Esophagus (tissue), 2 donors: ENCODE data around the gene ANKIB1. TPM values are rescaled to one million over a fixed set of nuclear protein-coding genes. Genes with fewer than 3 reads are reported as not detected.
A peak's percentile ranks its signal among the peaks of the same experiment; 100 is the strongest.

Experiments
- H3K27ac ChIP-seq, 2 donors: one replicate each; pipeline ENCODE4 v1.5.1; 2013; ENCODE audit warnings: low read depth in 2 of 2, mild to moderate bottlenecking in 2 of 2, inconsistent platforms in 1 of 2, low read length in 1 of 2, moderate library complexity in 1 of 2
- H3K27me3 ChIP-seq, 2 donors: one replicate each; pipeline ENCODE4 v1.6.1; 2013; ENCODE audit warnings: low read length in 2 of 2, control low read depth in 1 of 2, mild to moderate bottlenecking in 1 of 2; ENCODE audit not compliant: insufficient read depth in 2 of 2, control insufficient read depth in 1 of 2
- H3K36me3 ChIP-seq, 2 donors: one replicate each; pipeline ENCODE4 v1.6.1; 2013; ENCODE audit warnings: low read length in 1 of 2; ENCODE audit not compliant: control insufficient read depth in 2 of 2, insufficient read depth in 2 of 2
- H3K4me1 ChIP-seq, 2 donors: one replicate each; pipeline ENCODE4 v1.6.1; 2013; ENCODE audit warnings: low read length in 1 of 2; ENCODE audit not compliant: control insufficient read depth in 2 of 2, insufficient read depth in 2 of 2
- H3K4me3 ChIP-seq, 2 donors: one replicate each; pipeline ENCODE4 v1.5.1; 2013; ENCODE audit warnings: low read length in 2 of 2, mild to moderate bottlenecking in 2 of 2, low read depth in 1 of 2, moderate library complexity in 1 of 2
- H3K9me3 ChIP-seq, 2 donors: one replicate each; pipeline ENCODE4 v1.6.1; 2013; ENCODE audit warnings: mild to moderate bottlenecking in 2 of 2, low read depth in 1 of 2, low read length in 1 of 2, moderate library complexity in 1 of 2; ENCODE audit not compliant: control insufficient read depth in 2 of 2, insufficient read depth in 1 of 2
- WGBS, 2 donors: extraction: QIAGEN DNeasy Blood & Tissue Kit; methylation state at CpG; one replicate each; pipeline ENCODE4 v1.1.7; 2013; 5-methylcytosine and 5-hydroxymethylcytosine counted together
- polyA plus RNA-seq, 2 donors: library from polyadenylated mRNA; stranded (reverse); fragments of 200-250 nt; gene quantifications; one replicate each; pipeline ENCODE4 v1.2.3, GENCODE V29; 2013
- donor health status: healthy with polysubstance abuse.
- donor health status: Bipolar disorder and iron deficiency.

ANKIB1 gene, protein sequence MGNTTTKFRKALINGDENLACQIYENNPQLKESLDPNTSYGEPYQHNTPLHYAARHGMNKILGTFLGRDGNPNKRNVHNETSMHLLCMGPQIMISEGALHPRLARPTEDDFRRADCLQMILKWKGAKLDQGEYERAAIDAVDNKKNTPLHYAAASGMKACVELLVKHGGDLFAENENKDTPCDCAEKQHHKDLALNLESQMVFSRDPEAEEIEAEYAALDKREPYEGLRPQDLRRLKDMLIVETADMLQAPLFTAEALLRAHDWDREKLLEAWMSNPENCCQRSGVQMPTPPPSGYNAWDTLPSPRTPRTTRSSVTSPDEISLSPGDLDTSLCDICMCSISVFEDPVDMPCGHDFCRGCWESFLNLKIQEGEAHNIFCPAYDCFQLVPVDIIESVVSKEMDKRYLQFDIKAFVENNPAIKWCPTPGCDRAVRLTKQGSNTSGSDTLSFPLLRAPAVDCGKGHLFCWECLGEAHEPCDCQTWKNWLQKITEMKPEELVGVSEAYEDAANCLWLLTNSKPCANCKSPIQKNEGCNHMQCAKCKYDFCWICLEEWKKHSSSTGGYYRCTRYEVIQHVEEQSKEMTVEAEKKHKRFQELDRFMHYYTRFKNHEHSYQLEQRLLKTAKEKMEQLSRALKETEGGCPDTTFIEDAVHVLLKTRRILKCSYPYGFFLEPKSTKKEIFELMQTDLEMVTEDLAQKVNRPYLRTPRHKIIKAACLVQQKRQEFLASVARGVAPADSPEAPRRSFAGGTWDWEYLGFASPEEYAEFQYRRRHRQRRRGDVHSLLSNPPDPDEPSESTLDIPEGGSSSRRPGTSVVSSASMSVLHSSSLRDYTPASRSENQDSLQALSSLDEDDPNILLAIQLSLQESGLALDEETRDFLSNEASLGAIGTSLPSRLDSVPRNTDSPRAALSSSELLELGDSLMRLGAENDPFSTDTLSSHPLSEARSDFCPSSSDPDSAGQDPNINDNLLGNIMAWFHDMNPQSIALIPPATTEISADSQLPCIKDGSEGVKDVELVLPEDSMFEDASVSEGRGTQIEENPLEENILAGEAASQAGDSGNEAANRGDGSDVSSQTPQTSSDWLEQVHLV
- polyA plus RNA-seq: 1 to 10 TPM; 7.1 to 8.7 TPM

DNA sequence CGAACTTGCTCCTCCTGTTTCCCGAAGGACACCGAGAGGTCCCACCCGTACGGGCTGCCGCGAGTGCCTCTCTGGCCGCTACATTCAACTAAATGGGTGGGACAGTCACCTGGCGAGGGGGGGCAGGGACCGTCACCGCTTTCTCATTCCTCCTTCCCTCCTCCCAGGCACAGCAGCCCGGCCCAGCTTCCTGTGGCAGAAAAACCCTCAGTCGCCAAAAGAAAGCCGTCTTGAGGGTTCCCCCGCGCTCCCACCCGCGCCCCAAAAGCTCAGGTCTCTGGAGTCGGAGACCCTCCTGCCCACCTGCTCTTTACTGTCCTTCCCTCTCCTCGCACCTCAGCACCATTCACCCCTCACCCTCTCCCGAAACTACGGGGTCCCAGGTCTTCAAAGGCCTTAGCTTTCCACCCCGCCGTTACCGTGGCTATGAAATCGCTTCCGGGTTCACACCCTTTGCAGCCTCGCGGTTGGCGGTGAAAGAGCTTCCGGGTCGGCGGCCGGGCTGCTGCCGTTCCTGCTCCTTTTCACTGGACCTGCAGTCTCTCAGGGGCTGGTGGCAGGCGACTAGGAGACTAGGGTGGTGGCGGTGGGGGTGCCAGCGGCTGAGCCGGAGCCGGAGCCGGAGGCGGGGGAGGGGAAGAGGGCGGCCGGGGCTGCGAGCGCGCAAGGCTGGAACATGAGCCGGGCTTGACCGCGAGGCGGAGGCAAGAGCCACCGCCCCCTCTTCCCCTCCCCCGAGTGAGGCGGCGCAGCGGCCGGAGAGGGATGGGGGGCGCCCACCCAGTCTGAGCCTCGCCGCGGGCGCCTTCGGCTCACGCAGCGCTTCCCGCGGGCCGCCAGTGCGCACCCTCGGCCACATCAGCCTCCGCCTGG, at the start of gene ANKIB1, which contains the start of gene KRIT1:
TSS of gene ANKIB1 (plus strand) at position 488 of the 873 bp plus-strand sequence. CDS start 49,005 bp downstream, outside the sequence.
TSS of gene KRIT1 (minus strand) at position 428 of the 873 bp plus-strand sequence. CDS start 3,779 bp downstream, outside the sequence.
- H3K4me1 ChIP-seq: no peaks in the 10 kb centered on the region

DNA sequence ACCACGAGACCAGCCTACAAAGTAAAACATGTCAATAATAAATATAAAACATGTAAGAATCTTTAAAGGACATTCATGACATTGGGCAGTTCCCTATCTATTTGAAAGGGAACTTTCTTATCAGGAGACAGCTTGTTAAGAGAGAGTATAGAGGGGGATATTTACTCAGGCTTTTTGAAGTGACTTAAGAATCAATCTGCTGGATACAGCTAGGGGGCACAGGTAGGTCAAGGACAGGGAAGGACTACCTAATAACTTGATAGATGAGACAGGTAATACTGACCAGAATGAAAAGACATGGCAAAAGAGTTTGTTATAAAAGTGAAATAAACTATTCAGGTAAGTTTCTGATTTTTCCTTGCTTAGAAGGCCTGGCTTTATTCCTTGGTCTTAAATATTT, 45.0 kb upstream of the ANKIB1 start:
- H3K27ac ChIP-seq: no peak overlapping the region
- no peaks in the 10 kb centered on the region for H3K4me1 ChIP-seq
- no peak overlapping the region for H3K4me3 ChIP-seq
- WGBS, 2 donors: 88 to 95% methylated on average over 1 of the region's 1 CpG
- H3K36me3 ChIP-seq: peaks cover 0 to 16% of the 10 kb centered on the region in 2 donors
- no peaks in the 10 kb centered on the region for H3K9me3 ChIP-seq
- H3K27me3 ChIP-seq: no peaks in the 10 kb centered on the region

More for the DNA sequence above, at the start of gene ANKIB1, which contains the start of gene KRIT1:
- WGBS, 2 donors: 0% methylated on average over 44 to 71 of the region's 71 CpGs
- Histone ChIP-seq H3K36me3 (no peaks in the 10 kb centered on the region), H3K4me3 (peak within 1 kb of the TSS; percentile 79 to 81), H3K27ac (peak within 1 kb of the TSS; percentile 93 to 97), H3K27me3 (no peaks in the 10 kb centered on the region), H3K9me3 (no peaks in the 10 kb centered on the region)

DNA sequence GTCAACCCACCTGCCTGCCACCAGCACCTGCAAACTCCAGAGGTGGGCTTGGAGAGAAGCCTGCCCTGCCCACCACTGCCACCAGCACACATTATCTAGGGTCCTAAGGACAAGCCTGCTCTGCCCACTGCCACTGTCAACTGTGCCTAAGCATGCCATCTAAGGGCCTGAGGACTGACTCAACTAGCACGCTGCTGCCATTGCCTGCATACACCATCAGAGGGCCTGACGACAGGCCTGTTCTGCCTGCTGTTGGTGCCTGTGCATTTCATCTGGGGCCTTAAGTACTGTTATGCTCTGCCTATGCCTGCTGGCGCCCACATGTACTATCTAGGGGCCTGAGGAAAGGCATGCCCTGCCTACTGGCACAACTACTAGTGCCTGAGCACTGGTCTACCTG, 39.8 kb upstream of the ANKIB1 start:
- H3K27ac ChIP-seq: no peak overlapping the region
- 96 to 100% methylated on average over 3 of the region's 3 CpGs for WGBS, 2 donors
- no peak overlapping the region for H3K4me3 ChIP-seq
- H3K9me3 ChIP-seq: peaks cover 0 to 2% of the 10 kb centered on the region in 2 donors
- H3K36me3 ChIP-seq: peaks cover 3 to 17% of the 10 kb centered on the region in 2 donors
- no peaks in the 10 kb centered on the region for H3K4me1 ChIP-seq
- no peaks in the 10 kb centered on the region for H3K27me3 ChIP-seq

DNA sequence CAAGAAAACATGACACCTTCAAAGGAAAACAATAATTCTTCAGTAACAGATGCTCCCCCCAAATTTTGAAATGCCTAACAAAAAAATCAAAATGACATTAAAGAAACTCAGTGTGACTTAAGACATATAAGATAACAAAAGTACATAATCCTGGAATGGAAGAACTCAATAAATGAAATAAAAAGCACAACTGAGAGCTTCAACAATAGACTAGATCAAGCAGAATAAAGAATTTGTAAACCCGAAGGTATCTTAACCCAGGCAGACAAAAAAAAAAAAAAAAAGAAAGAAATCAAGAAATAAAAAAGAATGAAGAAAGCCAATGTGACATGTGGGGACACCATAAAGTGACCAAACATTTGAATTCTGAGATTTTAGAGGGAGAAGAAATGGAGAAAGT, 39.1 kb upstream of the ANKIB1 start:
- no peak overlapping the region for H3K27ac ChIP-seq
- no peaks in the 10 kb centered on the region for H3K27me3 ChIP-seq
- no peaks in the 10 kb centered on the region for H3K4me1 ChIP-seq
- peaks cover 0 to 2% of the 10 kb centered on the region in 2 donors for H3K9me3 ChIP-seq
- 97 to 100% methylated on average over 1 of the region's 1 CpG for WGBS, 2 donors
- peaks cover 3 to 15% of the 10 kb centered on the region in 2 donors for H3K36me3 ChIP-seq
- H3K4me3 ChIP-seq: no peak overlapping the region

DNA sequence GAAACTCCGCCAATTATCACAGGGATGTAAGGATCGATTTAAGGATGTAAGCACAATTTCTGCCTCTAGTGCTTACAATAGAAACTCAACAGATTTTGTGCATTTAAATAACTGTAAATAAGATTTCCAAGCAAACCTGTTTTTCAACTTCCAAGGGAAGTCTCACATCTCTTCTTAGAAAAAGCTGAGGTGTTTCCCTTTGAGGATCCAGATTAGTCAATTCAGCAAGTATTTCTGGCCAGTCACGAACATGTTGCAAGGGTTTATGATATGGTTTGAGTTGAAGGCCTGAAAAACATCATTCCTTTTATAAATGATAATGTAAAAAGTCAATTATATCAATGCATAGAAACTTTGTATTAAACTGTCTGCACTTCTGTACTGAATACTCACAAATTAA, 24.0 kb upstream of the ANKIB1 start:
- no peak overlapping the region for H3K4me3 ChIP-seq
- 78 to 87% methylated on average over 3 of the region's 3 CpGs for WGBS, 2 donors
- H3K9me3 ChIP-seq: no peaks in the 10 kb centered on the region
- no peak overlapping the region for H3K27ac ChIP-seq
- H3K4me1 ChIP-seq: no peaks in the 10 kb centered on the region
- peaks cover 0 to 6% of the 10 kb centered on the region in 2 donors for H3K36me3 ChIP-seq
- no peaks in the 10 kb centered on the region for H3K27me3 ChIP-seq

DNA sequence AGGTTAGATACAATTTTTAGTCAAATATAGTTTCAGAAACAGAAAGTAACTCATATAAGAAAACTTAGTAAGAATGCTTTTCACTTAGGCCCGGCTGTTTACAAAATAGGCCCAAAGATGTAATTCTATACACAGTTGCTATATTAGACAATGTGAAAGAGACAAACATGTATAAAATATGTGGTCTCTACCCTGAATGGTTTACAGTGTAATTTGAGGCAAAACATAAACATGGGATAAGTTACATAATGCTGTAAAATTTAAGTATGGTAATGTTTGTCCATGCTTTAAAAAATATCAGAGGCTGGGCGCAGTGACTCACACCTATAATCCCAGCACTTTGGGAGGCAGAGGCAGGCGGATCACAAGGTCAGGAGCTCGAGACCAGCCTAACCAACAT, 18.8 kb upstream of the ANKIB1 start:
- Histone ChIP-seq H3K4me3 (no peak overlapping the region), H3K36me3 (peaks cover 0 to 6% of the 10 kb centered on the region in 2 donors), H3K27me3 (no peaks in the 10 kb centered on the region), H3K4me1 (no peaks in the 10 kb centered on the region), H3K27ac (no peak overlapping the region), H3K9me3 (no peaks in the 10 kb centered on the region)
- 89 to 92% methylated on average over 4 of the region's 4 CpGs for WGBS, 2 donors

DNA sequence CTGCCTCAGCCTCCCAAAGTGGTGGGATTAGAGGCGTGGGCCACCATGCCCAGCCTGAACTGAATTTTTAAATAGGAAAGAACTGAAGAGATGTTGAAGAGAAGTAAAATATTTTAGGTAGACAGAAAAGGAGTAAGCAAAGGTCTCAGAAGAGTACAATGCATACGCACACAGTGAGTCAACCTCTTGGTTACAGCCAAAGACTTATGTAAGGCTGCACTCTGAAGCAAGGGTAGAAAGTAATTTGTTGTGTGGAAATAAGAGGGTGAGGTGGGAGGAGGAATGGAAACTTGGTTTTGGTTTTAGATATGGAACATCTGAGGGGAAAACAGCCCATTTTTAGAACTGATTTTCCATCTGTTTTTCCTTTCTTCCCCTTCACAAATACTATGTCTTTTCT, 17.7 kb upstream of the ANKIB1 start:
- Histone ChIP-seq H3K36me3 (peaks cover 0 to 6% of the 10 kb centered on the region in 2 donors), H3K4me3 (no peak overlapping the region), H3K27me3 (no peaks in the 10 kb centered on the region), H3K9me3 (no peaks in the 10 kb centered on the region), H3K4me1 (no peaks in the 10 kb centered on the region), H3K27ac (no peak overlapping the region)
- 98 to 99% methylated on average over 2 of the region's 2 CpGs for WGBS, 2 donors

DNA sequence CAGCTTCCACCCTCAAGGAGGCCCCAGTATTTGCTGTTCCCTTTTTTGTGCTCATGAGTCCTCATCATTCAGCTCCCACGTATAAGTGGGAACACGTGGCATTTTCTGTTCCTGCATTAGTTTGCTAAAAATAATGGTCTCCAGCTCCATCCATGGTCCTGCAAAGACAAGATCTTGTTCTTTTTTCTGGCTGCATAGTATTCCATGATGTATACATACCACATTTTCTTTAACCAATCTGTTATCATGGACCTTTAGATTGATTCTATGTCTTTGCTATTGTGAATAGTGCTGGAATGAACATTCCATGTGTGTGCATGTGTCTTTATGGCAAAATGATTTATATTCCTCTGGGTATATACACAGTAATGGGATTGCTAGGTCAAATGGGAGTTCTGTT, 17.0 kb upstream of the ANKIB1 start:
- H3K9me3 ChIP-seq: no peaks in the 10 kb centered on the region
- H3K27me3 ChIP-seq: no peaks in the 10 kb centered on the region
- no peaks in the 10 kb centered on the region for H3K4me1 ChIP-seq
- H3K27ac ChIP-seq: no peak overlapping the region
- H3K36me3 ChIP-seq: peaks cover 0 to 6% of the 10 kb centered on the region in 2 donors
- no peak overlapping the region for H3K4me3 ChIP-seq
- 96 to 100% methylated on average over 2 of the region's 2 CpGs for WGBS, 2 donors
